SU-DHL-6 (cell line): Measurements from ENCODE around the gene DGKG.

Experiments
- CTCF ChIP-seq: fragments of 200-600 bp; sonication (generic); IDR thresholded peaks from one replicate; pipeline ENCODE4 v1.5.1; 2017; ENCODE audit warnings: antibody characterized with exemption, mild to moderate bottlenecking, low read length, moderate library complexity; ENCODE audit not compliant: insufficient read depth, poor library complexity, severe bottlenecking
- EZH2phosphoT487 ChIP-seq: fragments of 200-600 bp; sonication (generic), shearing (Covaris generic); conservative IDR thresholded peaks from 2 replicates; pipeline ENCODE4 v1.6.1; 2018; ENCODE audit warnings: mild to moderate bottlenecking, antibody characterized with exemption, low read length, moderate library complexity, mixed read lengths

GRCh38 chr3:186169379-186169778, 192.7 kb downstream of the DGKG start:
- TF ChIP-seq EZH2phosphoT487 (no peak), CTCF (no peak)
